OCI-LY3 (cell line): ENCODE results near the gene NUDT6.

Source experiments
- EZH2phosphoT487 ChIP-seq: fragments of 200-600 bp; shearing (Covaris generic); IDR thresholded peaks from 2 replicates; pipeline ENCODE4 v1.6.1; 2018; ENCODE audit warnings: antibody characterized with exemption, mixed run types, low read depth
- TF ChIP-seq, protein P1 (sequence below): fragments of 200-600, 300-600 bp; sonication (generic); IDR thresholded peaks from 2 replicates; pipeline ENCODE4 v1.5.1; 2014; ENCODE audit warnings: antibody characterized with exemption, low read length, low read depth

- TF ChIP-seq, protein P1, sequence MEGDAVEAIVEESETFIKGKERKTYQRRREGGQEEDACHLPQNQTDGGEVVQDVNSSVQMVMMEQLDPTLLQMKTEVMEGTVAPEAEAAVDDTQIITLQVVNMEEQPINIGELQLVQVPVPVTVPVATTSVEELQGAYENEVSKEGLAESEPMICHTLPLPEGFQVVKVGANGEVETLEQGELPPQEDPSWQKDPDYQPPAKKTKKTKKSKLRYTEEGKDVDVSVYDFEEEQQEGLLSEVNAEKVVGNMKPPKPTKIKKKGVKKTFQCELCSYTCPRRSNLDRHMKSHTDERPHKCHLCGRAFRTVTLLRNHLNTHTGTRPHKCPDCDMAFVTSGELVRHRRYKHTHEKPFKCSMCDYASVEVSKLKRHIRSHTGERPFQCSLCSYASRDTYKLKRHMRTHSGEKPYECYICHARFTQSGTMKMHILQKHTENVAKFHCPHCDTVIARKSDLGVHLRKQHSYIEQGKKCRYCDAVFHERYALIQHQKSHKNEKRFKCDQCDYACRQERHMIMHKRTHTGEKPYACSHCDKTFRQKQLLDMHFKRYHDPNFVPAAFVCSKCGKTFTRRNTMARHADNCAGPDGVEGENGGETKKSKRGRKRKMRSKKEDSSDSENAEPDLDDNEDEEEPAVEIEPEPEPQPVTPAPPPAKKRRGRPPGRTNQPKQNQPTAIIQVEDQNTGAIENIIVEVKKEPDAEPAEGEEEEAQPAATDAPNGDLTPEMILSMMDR, result no peak
- no peak for TF ChIP-seq EZH2phosphoT487
Observed at GRCh38 chr4:122851568-122851967, 70.8 kb downstream of the NUDT6 start.
